CD14-positive monocyte (primary cell): Measurements from ENCODE around the gene COL4A4. TPM values are rescaled to one million over a fixed set of nuclear protein-coding genes. Genes with fewer than 3 reads are reported as not detected.

ENCODE experiments used
- DNase-seq, 3 donors: peaks; one replicate each; pipeline ENCODE4 v3.0.0-alpha.2; 2011 to 2022
- H2AFZ ChIP-seq: 2 replicates; pipeline ENCODE4 v1.6.0; 2012; ENCODE audit warnings: mild to moderate bottlenecking, low read depth, low read length, inconsistent platforms; ENCODE audit not compliant: insufficient read depth, poor library complexity, severe bottlenecking
- H3K27ac ChIP-seq, 2 donors: 1 replicate in 1 of 2; 2 replicates in 1 of 2; pipeline ENCODE4 v1.5.1; 2012 to 2013; ENCODE audit warnings: low read length in 2 of 2, control low read depth in 1 of 2, inconsistent platforms in 1 of 2, low read depth in 1 of 2, mild to moderate bottlenecking in 1 of 2
- H3K27me3 ChIP-seq, 2 donors: one replicate each; pipeline versions ENCODE4 v1.6.0 to v1.6.1; 2011 to 2013; ENCODE audit warnings: low read length in 2 of 2; ENCODE audit not compliant: control insufficient read depth in 2 of 2, insufficient read depth in 2 of 2
- H3K36me3 ChIP-seq, 2 donors: replicated peaks in 1 of 2; 1 replicate in 1 of 2; 2 replicates in 1 of 2; pipeline versions ENCODE4 v1.5.1 to v1.6.1; 2012 to 2013; ENCODE audit warnings: low read length in 2 of 2, control low read depth in 1 of 2, inconsistent platforms in 1 of 2, mild to moderate bottlenecking in 1 of 2; ENCODE audit not compliant: insufficient read depth in 2 of 2, control insufficient read depth in 1 of 2
- H3K4me1 ChIP-seq, 2 donors: 1 replicate in 1 of 2; 2 replicates in 1 of 2; pipeline versions ENCODE4 v1.5.1 to v1.6.1; 2012 to 2013; ENCODE audit warnings: low read length in 2 of 2, control low read depth in 1 of 2, inconsistent platforms in 1 of 2, mild to moderate bottlenecking in 1 of 2, moderate library complexity in 1 of 2; ENCODE audit not compliant: insufficient read depth in 2 of 2, control insufficient read depth in 1 of 2
- H3K4me2 ChIP-seq: replicated peaks from 2 replicates; pipeline ENCODE3; 2012; ENCODE audit warnings: low read length, moderate library complexity, mild to moderate bottlenecking; ENCODE audit not compliant: poor library complexity, severe bottlenecking; ENCODE audit errors: extremely low read depth
- H3K4me3 ChIP-seq, 3 experiments: fragments of 200-600 bp in 1 of 3; sonication (generic) in 1 of 3; replicated peaks in 1 of 3; 1 replicate in 2 of 3; 2 replicates in 1 of 3; pipeline ENCODE4 v1.5.1; 2011 to 2013; ENCODE audit warnings: low read length in 3 of 3, mild to moderate bottlenecking in 3 of 3, control low read depth in 2 of 3, low read depth in 2 of 3, inconsistent platforms in 1 of 3, moderate library complexity in 1 of 3
- H3K79me2 ChIP-seq: 2 replicates; pipeline ENCODE4 v1.6.0; 2012; ENCODE audit warnings: mild to moderate bottlenecking, control low read depth, inconsistent platforms, low read length, moderate library complexity; ENCODE audit not compliant: insufficient read depth
- H3K9ac ChIP-seq: 2 replicates; pipeline ENCODE4 v1.6.0; 2017; ENCODE audit warnings: low read length, mild to moderate bottlenecking; ENCODE audit not compliant: insufficient read depth, poor library complexity, severe bottlenecking
- H3K9me3 ChIP-seq, 2 donors: replicated peaks in 1 of 2; 1 replicate in 1 of 2; 2 replicates in 1 of 2; pipeline versions ENCODE4 v1.5.1 to v1.6.1; 2012 to 2013; ENCODE audit warnings: low read length in 2 of 2, control low read depth in 1 of 2; ENCODE audit not compliant: control insufficient read depth in 1 of 2, insufficient read depth in 1 of 2
- H4K20me1 ChIP-seq: 2 replicates; pipeline ENCODE4 v1.6.0; 2012; ENCODE audit warnings: mild to moderate bottlenecking, low read length, control low read depth, moderate library complexity; ENCODE audit not compliant: insufficient read depth
- H3K27ac Mint-ChIP-seq, 7 donors: one replicate each; pipeline ENCODE4 v1.8.0; 2020; ENCODE audit warnings: mild to moderate bottlenecking in 7 of 7, mixed read lengths in 7 of 7, moderate library complexity in 6 of 7, inconsistent platforms in 2 of 7
- H3K27me3 Mint-ChIP-seq, 3 donors: one replicate each; pipeline ENCODE4 v1.8.0; 2021 to 2022; ENCODE audit warnings: low read depth in 3 of 3, mild to moderate bottlenecking in 3 of 3, mixed read lengths in 3 of 3, moderate library complexity in 3 of 3, inconsistent platforms in 1 of 3
- H3K36me3 Mint-ChIP-seq, 2 donors: one replicate each; pipeline ENCODE4 v1.8.0; 2020; ENCODE audit warnings: mixed read lengths in 2 of 2, inconsistent platforms in 1 of 2, mild to moderate bottlenecking in 1 of 2
- H3K4me1 Mint-ChIP-seq: one replicate; pipeline ENCODE4 v1.8.0; 2020; ENCODE audit warnings: mild to moderate bottlenecking, mixed read lengths
- H3K4me3 Mint-ChIP-seq, 2 donors: one replicate each; pipeline ENCODE4 v1.8.0; 2020; ENCODE audit warnings: mild to moderate bottlenecking in 2 of 2, mixed read lengths in 2 of 2, moderate library complexity in 1 of 2
- H3K9me3 Mint-ChIP-seq, 7 donors: one replicate each; pipeline ENCODE4 v1.8.0; 2020 to 2022; ENCODE audit warnings: mixed read lengths in 7 of 7, mild to moderate bottlenecking in 6 of 7, moderate library complexity in 6 of 7, inconsistent platforms in 2 of 7
- CTCF ChIP-seq: fragments of 200-600 bp; IDR thresholded peaks from one replicate; pipeline ENCODE4 v1.8.0; 2022; ENCODE audit warnings: antibody characterized with exemption, mild to moderate bottlenecking
- WGBS: methylation state at CpG from one replicate; pipeline ENCODE4 v1.1.5; 2013; ENCODE audit warnings: missing lambda C conversion rate; ENCODE audit not compliant: insufficient coverage; 5-methylcytosine and 5-hydroxymethylcytosine counted together
- intact Hi-C, 2 donors: fragments of 100-400 bp; cut with micrococcal nuclease; formaldehyde crosslinking; loops; one replicate each; pipeline versions ENCODE4 v1.15.0 to v1.15.1; 2023
- polyA plus RNA-seq, 3 donors: library from polyadenylated mRNA; depleted of rRNA in 1 of 3; unstranded in 2 of 3; stranded (reverse) in 1 of 3; fragments of 300-500 nt in 2 of 3; fragments of >200 nt in 1 of 3; fragmentation: Illumina TruSeq in 2 of 3; gene quantifications; 1 replicate in 2 of 3; 2 replicates in 1 of 3; pipeline ENCODE4 v1.2.3, GENCODE V29; 2012 to 2021

COL4A4 gene
- polyA plus RNA-seq, 3 donors, result 0.03 TPM; not detected in 2

GRCh38 chr2:227198866-227199265 is 34.9 kb upstream of the COL4A4 start:
- H3K9me3 ChIP-seq, result no peaks in the 10 kb centered on the region
- H3K79me2 ChIP-seq, result no peaks in the 10 kb centered on the region
- peaks cover 0 to 3% (median 0%) of the 10 kb centered on the region in 3 donors for H3K27me3 Mint-ChIP-seq
- no peaks in the 10 kb centered on the region for H3K27me3 ChIP-seq
- no peak overlapping the region for H3K4me3 Mint-ChIP-seq
- no peak for DNase-seq
- no peaks in the 10 kb centered on the region for H3K4me1 ChIP-seq
- intact Hi-C loops, result no loop called here
- H4K20me1 ChIP-seq, result no peaks in the 10 kb centered on the region
- H3K4me1 Mint-ChIP-seq, result no peaks in the 10 kb centered on the region
- peaks cover 0 to 13% (median 2%) of the 10 kb centered on the region in 7 donors for H3K9me3 Mint-ChIP-seq
- H2AFZ ChIP-seq, result no peak overlapping the region
- H3K36me3 Mint-ChIP-seq, result no peaks in the 10 kb centered on the region
- no peak for TF ChIP-seq CTCF
- no peak overlapping the region for H3K9ac ChIP-seq
- no peak overlapping the region for H3K4me3 ChIP-seq
- H3K36me3 ChIP-seq, result no peaks in the 10 kb centered on the region
- no peak overlapping the region for H3K4me2 ChIP-seq
- 80% methylated on average over 1 of the region's 3 CpGs for WGBS
- no peak overlapping the region for H3K27ac Mint-ChIP-seq
- no peak overlapping the region for H3K27ac ChIP-seq

GRCh38 chr2:227194219-227194618 is 30.2 kb upstream of the COL4A4 start:
- Histone ChIP-seq H3K27me3 (no peaks in the 10 kb centered on the region), H2AFZ (no peak overlapping the region), H3K4me1 (no peaks in the 10 kb centered on the region), H3K9ac (no peak overlapping the region), H4K20me1 (no peaks in the 10 kb centered on the region), H3K36me3 (no peaks in the 10 kb centered on the region), H3K4me3 (no peak overlapping the region), H3K4me2 (no peak overlapping the region), H3K27ac (no peak overlapping the region), H3K79me2 (no peaks in the 10 kb centered on the region), H3K9me3 (no peaks in the 10 kb centered on the region)
- Mint-ChIP-seq H3K36me3 (no peaks in the 10 kb centered on the region), H3K9me3 (peaks cover 0 to 10% (median 2%) of the 10 kb centered on the region in 7 donors), H3K4me3 (no peak overlapping the region), H3K27ac (no peak overlapping the region), H3K27me3 (no peaks in the 10 kb centered on the region), H3K4me1 (no peaks in the 10 kb centered on the region)
- TF ChIP-seq CTCF, result no peak
- DNase-seq, result no peak
- WGBS, result 63% methylated on average over 1 of the region's 2 CpGs
- intact Hi-C loops, result no loop called here
